GM12878 (cell line): ENCODE results near the gene BSCL2. TPM values are rescaled to one million over a fixed set of nuclear protein-coding genes. Genes with fewer than 3 reads are reported as not detected.

Experiments
- ATAC-seq: fragments of 200-7000 bp; cut with Tn5 transposase; 3 replicates; pipeline ENCODE4 v1.9.1; 2020; ENCODE audit warnings: mild to moderate bottlenecking, moderate library complexity
- BruUV-seq: library from RNA; stranded (reverse); fragments of 400-500 nt; replicated peaks from 2 replicates; lab custom pipeline; 2021; lab: Mats Ljungman, UMichigan
- CTCF ChIA-PET: fragments of 300-600 bp; sonication (Branson Sonifier 250); formaldehyde crosslinking; extraction: SDS; loops from one replicate; lab custom pipeline; 2021; ENCODE audit warnings: inconsistent platforms; lab: Yijun Ruan, JAX
- POLR2A ChIA-PET: fragments of 350-600 bp; formaldehyde crosslinking; extraction: SDS; loops from one replicate; lab custom pipeline; 2021; ENCODE audit warnings: inconsistent platforms; lab: Charles Lee
- RAD21 ChIA-PET: fragments of 300-600 bp; sonication (Branson Sonifier 250); formaldehyde crosslinking; loops from one replicate; lab custom pipeline; 2023; ENCODE audit warnings: antibody characterized with exemption; ENCODE audit not compliant: unreplicated experiment; lab: Charles Lee
- SMC1A ChIA-PET: fragments of 300-600 bp; sonication (Branson Sonifier 250); formaldehyde crosslinking; loops from one replicate; lab custom pipeline; 2023; ENCODE audit not compliant: unreplicated experiment, uncharacterized antibody; lab: Charles Lee
- DNase-seq: peaks from one replicate; pipeline ENCODE4 v3.0.0-alpha.2; 2011; ENCODE audit warnings: low read depth, low spot score
- FAIRE-seq: peaks from 3 replicates; lab custom pipeline; 2011; peaks lifted over from hg19 to GRCh38; lab: Jason Lieb, UNC
- H2AFZ ChIP-seq: 2 replicates; pipeline ENCODE4 v1.6.0; 2011; ENCODE audit warnings: low read depth, low read length, control low read depth; ENCODE audit not compliant: control insufficient read depth
- H3K27ac ChIP-seq: 2 replicates; pipeline ENCODE4 v1.5.1; 2011; ENCODE audit warnings: control low read depth; ENCODE audit not compliant: control insufficient read depth, insufficient read depth
- H3K27me3 ChIP-seq, 2 experiments: replicated peaks in 1 of 2; 2 replicates each; pipeline versions ENCODE4 v1.6.0 to v1.6.1; 2011; ENCODE audit warnings: low read length in 1 of 2; ENCODE audit not compliant: control insufficient read depth in 2 of 2, insufficient read depth in 2 of 2
- H3K36me3 ChIP-seq, 2 experiments: 2 replicates each; pipeline ENCODE4 v1.5.1; 2011; ENCODE audit warnings: low read length in 1 of 2; ENCODE audit not compliant: control insufficient read depth in 2 of 2, insufficient read depth in 2 of 2
- H3K4me1 ChIP-seq: 2 replicates; pipeline ENCODE4 v1.6.1; 2011; ENCODE audit warnings: mild to moderate bottlenecking, low read length, moderate library complexity, mixed read lengths; ENCODE audit not compliant: control insufficient read depth, insufficient read depth
- H3K4me2 ChIP-seq: 2 replicates; pipeline ENCODE4 v1.6.0; 2011; ENCODE audit warnings: control low read depth; ENCODE audit not compliant: control insufficient read depth, insufficient read depth
- H3K4me3 ChIP-seq: fragments of 200-600 bp; sonication (generic); 2 replicates; pipeline ENCODE4 v1.5.1; 2016
- H3K79me2 ChIP-seq: 2 replicates; pipeline ENCODE4 v1.6.0; 2011; ENCODE audit warnings: low read length; ENCODE audit not compliant: control insufficient read depth, insufficient read depth
- H3K9ac ChIP-seq: 2 replicates; pipeline ENCODE4 v1.8.0; 2011; ENCODE audit warnings: low read length, control low read depth, mixed read lengths; ENCODE audit not compliant: control insufficient read depth, insufficient read depth
- H3K9me3 ChIP-seq: replicated peaks from 3 replicates; pipeline ENCODE4 v1.5.1; 2011; ENCODE audit warnings: mild to moderate bottlenecking, low read length; ENCODE audit not compliant: control insufficient read depth, insufficient read depth
- H4K20me1 ChIP-seq: 2 replicates; pipeline ENCODE4 v1.6.0; 2011; ENCODE audit not compliant: control insufficient read depth, insufficient read depth
- ATF7 ChIP-seq: fragments of 450-650 bp; IDR thresholded peaks from 2 replicates; pipeline ENCODE4 v1.6.1; 2016; ENCODE audit warnings: low read depth, mild to moderate bottlenecking
- CTCF ChIP-seq, 3 experiments: IDR thresholded peaks in 2 of 3; conservative IDR thresholded peaks in 1 of 3; 2 replicates each; pipeline ENCODE4 v1.5.1; 2011; ENCODE audit warnings: low read depth in 3 of 3, low read length in 3 of 3, mild to moderate bottlenecking in 3 of 3, control low read depth in 2 of 3, moderate library complexity in 2 of 3, inconsistent platforms in 1 of 3, mixed read lengths in 1 of 3; ENCODE audit not compliant: control insufficient read depth in 2 of 3, insufficient read depth in 1 of 3; ENCODE audit errors: extremely low read depth in 1 of 3
- E2F4 ChIP-seq: IDR thresholded peaks from 2 replicates; pipeline ENCODE4 v1.6.1; 2012; ENCODE audit warnings: low read depth, low read length, improper control_type of control experiment
- IKZF1 ChIP-seq: fragments of 450-650 bp; conservative IDR thresholded peaks from 2 replicates; pipeline ENCODE4 v1.6.1; 2017; ENCODE audit warnings: antibody characterized with exemption, mild to moderate bottlenecking
- IKZF2 ChIP-seq, 2 experiments: fragments of 450-650 bp; IDR thresholded peaks; 2 replicates each; pipeline ENCODE4 v1.6.1; 2017; ENCODE audit warnings: mild to moderate bottlenecking in 2 of 2, moderate library complexity in 2 of 2
- KAT2A ChIP-seq: conservative IDR thresholded peaks from 2 replicates; pipeline ENCODE4 v1.6.1; 2011; ENCODE audit warnings: low read depth, low read length; ENCODE audit not compliant: control insufficient read depth
- MXI1 ChIP-seq: fragments of 150-350 bp; IDR thresholded peaks from 2 replicates; pipeline ENCODE4 v1.6.1; 2011; ENCODE audit warnings: low read depth, mild to moderate bottlenecking, inconsistent platforms, low read length, improper control_type of control experiment
- NFXL1 ChIP-seq: fragments of 450-650 bp; IDR thresholded peaks from 2 replicates; pipeline ENCODE4 v1.6.1; 2017; ENCODE audit warnings: antibody characterized with exemption, mild to moderate bottlenecking, borderline replicate concordance
- PML ChIP-seq: IDR thresholded peaks from 2 replicates; pipeline ENCODE4 v1.6.1; 2012; ENCODE audit warnings: low read length, inconsistent platforms
- RUNX3 ChIP-seq: IDR thresholded peaks from 2 replicates; pipeline ENCODE4 v1.6.1; 2012; ENCODE audit warnings: low read length, inconsistent platforms
- SMAD5 ChIP-seq: IDR thresholded peaks from 2 replicates; pipeline ENCODE4 v1.6.1; 2016; ENCODE audit warnings: antibody characterized with exemption, low read depth
- TCF3 ChIP-seq: IDR thresholded peaks from 2 replicates; pipeline ENCODE4 v1.6.1; 2012; ENCODE audit warnings: low read depth, mild to moderate bottlenecking, low read length, borderline replicate concordance; ENCODE audit not compliant: insufficient read depth
- ZBED1 ChIP-seq: IDR thresholded peaks from 2 replicates; pipeline ENCODE4 v1.6.1; 2016; ENCODE audit warnings: borderline replicate concordance
- ZBTB40 ChIP-seq: fragments of 450-650 bp; IDR thresholded peaks from 2 replicates; pipeline ENCODE4 v1.6.1; 2016; ENCODE audit warnings: mild to moderate bottlenecking, moderate library complexity, borderline replicate concordance
- WGBS: methylation state at CpG from one replicate; pipeline ENCODE4 v1.1.6; 2016; ENCODE audit warnings: low lambda C conversion rate; ENCODE audit not compliant: insufficient replicate concordance, insufficient coverage; ENCODE audit errors: missing lambda C conversion rate; 5-methylcytosine and 5-hydroxymethylcytosine counted together
- in situ Hi-C: fragments of 300-500 bp; cut with MboI; formaldehyde crosslinking; loops from 9 replicates; pipeline ENCODE4 v1.14.3; 2018; ENCODE audit warnings: mixed read lengths
- intact Hi-C: fragments of 100-400 bp; cut with micrococcal nuclease; formaldehyde crosslinking; loops from one replicate; pipeline ENCODE4 v1.14.2; 2022; ENCODE audit not compliant: unreplicated experiment
- polyA plus RNA-seq, 11 experiments: library from polyadenylated mRNA; depleted of rRNA in 4 of 11; unstranded in 6 of 11; stranded (reverse) in 5 of 11; fragments of >200 nt; fragmentation: Nextera tagmentation in 4 of 11; fragmentation: Illumina TruSeq in 1 of 11; extraction: Ambion mirVana in 4 of 11; extraction: Trizol in 1 of 11; gene quantifications; 1 replicate in 1 of 11; 2 replicates in 10 of 11; pipeline versions ENCODE4 v1.2.1 to v1.2.3, GENCODE V29; 2011 to 2016; ENCODE audit warnings: inconsistent platforms in 2 of 11, missing spikeins in 2 of 11, low read depth in 1 of 11
- total RNA-seq, 4 experiments: library from RNA; depleted of rRNA in 3 of 4; stranded (reverse); fragments of >200 nt in 3 of 4; fragmentation: Illumina TruSeq in 1 of 4; extraction: Trizol in 1 of 4; gene quantifications; 2 replicates each; pipeline versions ENCODE4 v1.2.1 to v1.2.3, GENCODE V29; 2013 to 2021

Gene BSCL2
- total and polyA plus RNA-seq, 10 of the 15 experiments (the other 5 are each of a cell fraction or from before 2014, with no cell fraction given) = 12.3 to 57.9 (median 21.8) TPM

GRCh38 chr11:62716816-62717215 is 9.6 kb upstream of the BSCL2 start:
- H3K27ac ChIP-seq = no peak overlapping the region
- no peak overlapping the region for H3K4me2 ChIP-seq
- WGBS = over 99% methylated on average over 11 of the region's 11 CpGs
- FAIRE-seq (no peak), DNase-seq (no peak), ATAC-seq (no peak)
- peaks cover 11% of the 10 kb centered on the region for H3K79me2 ChIP-seq
- no peak overlapping the region for H2AFZ ChIP-seq
- intact Hi-C loops = no loop called here
- H3K27me3 ChIP-seq = no peaks in the 10 kb centered on the region
- peaks cover 29 to 59% of the 10 kb centered on the region in 2 experiments for H3K36me3 ChIP-seq
- H4K20me1 ChIP-seq = no peaks in the 10 kb centered on the region; the same call in 1 of the 2 replicates
- POLR2A ChIA-PET = interaction anchor here (1.0 to 5.5 kb wide), 3 partner anchors 10 to 89 kb away, joined by 3 to 40 read pairs (median 3); partner anchors contain the start of genes HNRNPUL2, POLR2G and TTC9C
- no TSS peak for BruUV-seq
- SMC1A ChIA-PET = no interaction called here
- peaks cover 13% of the 10 kb centered on the region for H3K4me1 ChIP-seq
- CTCF ChIA-PET = interaction anchor here (1.0 to 1.2 kb wide), 2 partner anchors 15 to 36 kb away, joined by 3 read pairs; no protein-coding TSS in a partner anchor
- no peak overlapping the region for H3K9ac ChIP-seq
- in situ Hi-C loops = no loop called here
- TF ChIP-seq E2F4 (no peak), ZBTB40 (no peak), ZBED1 (no peak), CTCF (IDR thresholded peaks at IDR 0.05 in 2 of 3, conservative IDR thresholded peaks at IDR 0.05 in 1 of 3; ENCODE audit: control insufficient read depth in 2 of 3, extremely low read depth in 1 of 3, insufficient read depth in 1 of 3, low read depth in 3 of 3, low read length in 3 of 3) (no peak), ATF7 (no peak), KAT2A (no peak), NFXL1 (no peak), SMAD5 (no peak), TCF3 (no peak), MXI1 (no peak), PML (no peak), IKZF2 (IDR thresholded peaks at IDR 0.05) (no peak), RUNX3 (no peak), IKZF1 (no peak)
- H3K9me3 ChIP-seq = no peaks in the 10 kb centered on the region
- RAD21 ChIA-PET = no interaction called here
- no peak overlapping the region for H3K4me3 ChIP-seq
